Esophagus muscularis mucosa (tissue), 4 donors: ENCODE measurements around the gene PAPOLG. TPM values are rescaled to one million over a fixed set of nuclear protein-coding genes. Genes with fewer than 3 reads are reported as not detected.

ENCODE experiments used
- DNase-seq: peaks from one replicate; pipeline ENCODE4 v3.0.0-alpha.2; 2017; ENCODE audit errors: extremely low spot score
- H3K27ac ChIP-seq, 4 donors: fragments of 200-600 bp; sonication (generic); replicated peaks in 1 of 4; 1 replicate in 3 of 4; 2 replicates in 1 of 4; pipeline ENCODE4 v1.5.1; 2016 to 2019; ENCODE audit warnings: mild to moderate bottlenecking in 1 of 4
- H3K27me3 ChIP-seq, 4 donors: fragments of 200-600 bp; sonication (generic); one replicate each; pipeline versions ENCODE4 v1.5.1 to v1.6.0; 2016 to 2019
- H3K36me3 ChIP-seq, 4 donors: fragments of 200-600 bp; sonication (generic); one replicate each; pipeline ENCODE4 v1.5.1; 2016 to 2019
- H3K4me1 ChIP-seq, 4 donors: fragments of 200-600 bp; sonication (generic); one replicate each; pipeline ENCODE4 v1.5.1; 2016 to 2019
- H3K4me3 ChIP-seq, 4 donors: fragments of 200-600 bp; sonication (generic); 1 replicate in 2 of 4; 2 replicates in 2 of 4; pipeline ENCODE4 v1.5.1; 2016 to 2019; ENCODE audit warnings: mild to moderate bottlenecking in 4 of 4, moderate library complexity in 1 of 4
- H3K9me3 ChIP-seq, 4 donors: fragments of 200-600 bp; sonication (generic); 1 replicate in 3 of 4; 2 replicates in 1 of 4; pipeline ENCODE4 v1.5.1; 2016 to 2019
- CTCF ChIP-seq, 3 experiments: fragments of 200-600 bp in 2 of 3; fragments of 450-650 bp in 1 of 3; sonication (generic) in 2 of 3; IDR thresholded peaks; one replicate each; pipeline ENCODE4 v1.5.1; 2017 to 2019; ENCODE audit warnings: antibody characterized with exemption in 3 of 3, mild to moderate bottlenecking in 2 of 3, moderate library complexity in 1 of 3
- EP300 ChIP-seq: sonication (generic); formaldehyde crosslinking; IDR thresholded peaks from one replicate; pipeline ENCODE4 v1.6.1; 2017; ENCODE audit warnings: antibody characterized with exemption
- POLR2A ChIP-seq: fragments of 450-650 bp; IDR thresholded peaks from one replicate; pipeline ENCODE4 v1.6.1; 2017; ENCODE audit warnings: antibody characterized with exemption, moderate library complexity, mild to moderate bottlenecking, low read depth
- POLR2AphosphoS5 ChIP-seq, 2 donors: sonication (generic); formaldehyde crosslinking; IDR thresholded peaks; one replicate each; pipeline ENCODE4 v1.6.1; 2017; ENCODE audit warnings: antibody characterized with exemption in 2 of 2
- WGBS: methylation state at CpG from one replicate; pipeline ENCODE4 v1.1.5; 2018; 5-methylcytosine and 5-hydroxymethylcytosine counted together
- intact Hi-C: fragments of 100-400 bp; cut with DNase I; formaldehyde crosslinking; loops from one replicate; pipeline ENCODE4 v1.15.1; 2023
- total RNA-seq, 4 donors: library from RNA; depleted of rRNA; stranded (reverse); fragments of >200 nt; gene quantifications; one replicate each; pipeline versions ENCODE4 v1.1.0 to v1.2.1, GENCODE V29; 2016

PAPOLG gene
- total RNA-seq, 4 donors from 2014 or later = 11.9 to 16.0 (median 13.9) TPM

- Histone ChIP-seq H3K27ac (no peak overlapping the region), H3K36me3 (peaks cover 69 to 100% (median 91%) of the 10 kb centered on the region in 4 donors), H3K27me3 (no peaks in the 10 kb centered on the region), H3K9me3 (no peaks in the 10 kb centered on the region), H3K4me1 (no peaks in the 10 kb centered on the region), H3K4me3 (no peak overlapping the region)
- intact Hi-C loops = no loop called here
- TF ChIP-seq POLR2A (no peak), CTCF (IDR thresholded peaks at IDR 0.05) (no peak), EP300 (no peak), POLR2AphosphoS5 (IDR thresholded peaks at IDR 0.05) (no peak)
- 90% methylated on average over 2 of the region's 2 CpGs for WGBS
- no peak for DNase-seq
These were observed 19.1 kb downstream of the PAPOLG start for GRCh38 chr2:60775048-60775639.

DNA sequence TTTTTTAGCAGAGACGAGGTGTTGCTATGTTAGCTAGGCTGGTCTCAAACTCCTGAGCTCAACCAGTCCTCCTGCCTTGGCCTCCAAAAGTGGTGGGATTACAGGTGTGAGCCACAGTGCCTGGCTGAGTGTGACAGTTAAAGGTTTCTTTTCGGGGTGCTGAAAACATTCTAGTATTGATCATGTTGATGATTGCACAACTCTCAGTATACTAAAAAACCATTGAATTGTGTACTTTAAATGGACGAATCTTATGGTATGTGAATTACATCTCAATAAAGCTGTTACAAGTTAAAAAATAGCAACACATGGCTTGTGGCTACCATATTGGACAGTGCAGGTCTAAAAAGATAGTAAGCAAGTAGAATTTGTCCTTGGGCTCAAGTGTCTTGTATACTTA is 22.3 kb downstream of the PAPOLG start:
- Histone ChIP-seq H3K4me1 (no peaks in the 10 kb centered on the region), H3K4me3 (no peak overlapping the region), H3K9me3 (no peaks in the 10 kb centered on the region), H3K27me3 (no peaks in the 10 kb centered on the region), H3K36me3 (peaks cover 54 to 96% (median 87%) of the 10 kb centered on the region in 4 donors), H3K27ac (no peak overlapping the region)
- no peak for TF ChIP-seq CTCF (IDR thresholded peaks at IDR 0.05)
- TF ChIP-seq POLR2A = no peak
- TF ChIP-seq POLR2AphosphoS5 (IDR thresholded peaks at IDR 0.05) = no peak
- no peak for TF ChIP-seq EP300
- DNase-seq = no peak
- WGBS = 96% methylated on average over 3 of the region's 3 CpGs
- intact Hi-C loops = no loop called here

GRCh38 chr2:60779426-60779825 is 23.4 kb downstream of the PAPOLG start:
- H3K36me3 ChIP-seq = peaks cover 57 to 96% (median 91%) of the 10 kb centered on the region in 4 donors
- no peak overlapping the region for H3K27ac ChIP-seq
- 94% methylated on average over 5 of the region's 5 CpGs for WGBS
- TF ChIP-seq CTCF (IDR thresholded peaks at IDR 0.05) (no peak), POLR2A (no peak), POLR2AphosphoS5 (IDR thresholded peaks at IDR 0.05) (no peak), EP300 (no peak)
- H3K27me3 ChIP-seq = no peaks in the 10 kb centered on the region
- DNase-seq = no peak
- intact Hi-C loops = no loop called here
- no peaks in the 10 kb centered on the region for H3K9me3 ChIP-seq
- no peak overlapping the region for H3K4me3 ChIP-seq
- no peaks in the 10 kb centered on the region for H3K4me1 ChIP-seq

DNA sequence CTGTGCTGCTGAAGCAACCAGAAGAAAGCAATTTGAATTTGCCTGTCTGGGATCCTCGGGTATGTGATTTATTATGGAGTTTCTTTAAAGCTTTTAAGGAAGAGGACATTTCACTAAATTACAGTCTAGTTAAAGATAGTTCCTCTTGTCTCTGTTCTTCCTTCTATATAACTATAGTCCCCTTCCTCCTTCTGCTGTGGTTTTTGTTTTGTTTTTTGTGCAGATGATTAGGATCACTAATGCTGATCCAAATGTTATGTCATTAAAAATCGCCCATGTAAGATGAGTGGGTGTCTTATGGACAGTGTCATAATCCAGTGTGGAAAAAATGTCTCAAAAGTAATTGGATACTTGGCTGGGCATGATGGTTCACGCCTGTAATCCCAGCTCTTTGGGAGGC is 24.7 kb downstream of the PAPOLG start:
- WGBS = 71% methylated on average over 3 of the region's 3 CpGs
- Histone ChIP-seq H3K9me3 (no peaks in the 10 kb centered on the region), H3K27ac (no peak overlapping the region), H3K4me1 (no peaks in the 10 kb centered on the region), H3K27me3 (no peaks in the 10 kb centered on the region), H3K36me3 (peaks cover 53 to 96% (median 88%) of the 10 kb centered on the region in 4 donors), H3K4me3 (no peak overlapping the region)
- DNase-seq = no peak
- TF ChIP-seq CTCF (IDR thresholded peaks at IDR 0.05) (no peak), POLR2A (no peak), EP300 (no peak), POLR2AphosphoS5 (IDR thresholded peaks at IDR 0.05) (no peak)
- intact Hi-C loops = no loop called here

DNA sequence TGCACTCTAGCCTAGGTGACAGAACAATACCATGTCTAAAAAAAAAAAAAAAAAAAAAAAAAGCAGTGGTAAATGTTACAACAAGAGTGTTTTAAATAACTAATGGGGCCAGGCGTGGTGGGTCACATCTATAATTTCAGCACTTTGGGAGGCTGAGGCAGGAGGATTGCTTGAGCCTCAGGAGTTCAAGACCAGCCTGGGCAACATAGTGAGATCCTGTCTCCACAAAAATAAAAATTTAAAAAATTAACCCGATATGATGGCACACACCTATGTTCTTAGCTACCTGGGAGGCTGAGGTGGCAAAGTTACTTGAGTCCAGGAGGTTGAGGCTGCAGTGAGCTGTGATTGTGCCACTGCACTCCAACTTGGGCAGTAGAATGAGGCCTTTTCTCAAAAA is 37.1 kb downstream of the PAPOLG start:
- WGBS = 97% methylated on average over 2 of the region's 2 CpGs
- intact Hi-C loops = no loop called here
- Histone ChIP-seq H3K36me3 (peaks cover 50 to 98% (median 92%) of the 10 kb centered on the region in 4 donors), H3K4me3 (no peak overlapping the region), H3K9me3 (no peaks in the 10 kb centered on the region), H3K27ac (no peak overlapping the region), H3K27me3 (no peaks in the 10 kb centered on the region), H3K4me1 (no peaks in the 10 kb centered on the region)
- peak; percentile 55 for DNase-seq
- TF ChIP-seq POLR2AphosphoS5 (IDR thresholded peaks at IDR 0.05) = no peak
- no peak for TF ChIP-seq CTCF (IDR thresholded peaks at IDR 0.05)
- TF ChIP-seq EP300 = no peak
- no peak for TF ChIP-seq POLR2A
